ENCODE results near the gene SSTR3. TPM values are rescaled to one million over a fixed set of nuclear protein-coding genes. Genes with fewer than 3 reads are reported as not detected.

The SSTR3 gene
- total RNA-seq, 1 experiment from 2014 or later: not detected

DNA sequence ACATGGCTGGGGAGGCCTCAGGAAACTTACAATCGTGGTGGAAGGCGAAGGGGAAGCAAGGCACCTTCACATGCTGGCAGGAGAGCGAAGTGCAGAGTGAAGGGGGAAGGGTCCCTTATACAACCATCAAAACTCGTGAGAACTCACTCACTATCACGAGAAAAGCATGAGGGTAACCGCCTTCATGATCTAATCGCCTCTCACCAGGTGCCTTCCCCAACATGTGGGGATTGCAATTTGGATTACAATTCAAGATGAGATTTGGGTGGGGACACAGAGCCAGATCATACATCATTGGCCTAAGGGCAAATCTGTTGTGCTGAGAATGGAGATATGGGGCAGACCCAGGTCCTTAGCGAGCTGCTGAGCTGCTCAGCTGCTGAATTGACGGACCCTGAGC, 37.3 kb downstream of the SSTR3 start:
- POLR2A ChIA-PET (ENCODE audit: low non-redundant PET): no interaction called here
- no peak for DNase-seq (ENCODE audit: low spot score)

DNA sequence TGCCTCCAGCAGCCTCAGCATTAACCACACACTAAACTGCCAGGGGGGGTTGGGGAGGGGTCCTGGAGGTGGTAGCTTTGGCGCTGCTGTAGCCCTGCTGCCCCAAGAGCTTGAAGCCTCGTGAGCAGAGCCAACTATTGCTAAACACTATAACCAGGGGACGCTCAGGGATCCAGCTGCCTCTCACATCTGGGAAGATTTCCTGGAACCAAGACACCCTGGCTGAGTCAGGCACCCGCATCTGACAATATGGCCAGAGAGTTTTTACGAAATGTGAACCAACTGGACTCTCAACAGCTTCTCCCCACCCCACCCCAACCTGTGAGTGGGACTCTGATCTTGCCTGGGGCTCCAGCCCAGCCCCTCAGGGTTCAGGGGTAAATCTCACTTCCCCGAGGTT, 38.6 kb downstream of the SSTR3 start:
- no peak for DNase-seq (ENCODE audit: low spot score)
- BruUV-seq (replicated peaks): no TSS peak
- Histone ChIP-seq H3K36me3 (ENCODE audit: insufficient read depth, low read length, poor library complexity, severe bottlenecking) (no peaks in the 10 kb centered on the region), H3K27ac (ENCODE audit: low read depth, low read length, poor library complexity, severe bottlenecking) (no peak overlapping the region), H3K4me1 (ENCODE audit: insufficient read depth, low read length, poor library complexity, severe bottlenecking) (no peaks in the 10 kb centered on the region), H3K27me3 (replicated peaks; ENCODE audit: insufficient read depth, low read depth, low read length, poor library complexity) (no peaks in the 10 kb centered on the region), H3K4me3 (ENCODE audit: low read depth, low read length, poor library complexity, severe bottlenecking) (no peak overlapping the region), H3K9me3 (ENCODE audit: low read depth, low read length, poor library complexity, severe bottlenecking) (no peaks in the 10 kb centered on the region)
- intact Hi-C loops (cut with micrococcal nuclease; ENCODE audit: unreplicated experiment): no loop called here
- CTCF ChIA-PET: no interaction called here
- TF ChIP-seq, protein P1, sequence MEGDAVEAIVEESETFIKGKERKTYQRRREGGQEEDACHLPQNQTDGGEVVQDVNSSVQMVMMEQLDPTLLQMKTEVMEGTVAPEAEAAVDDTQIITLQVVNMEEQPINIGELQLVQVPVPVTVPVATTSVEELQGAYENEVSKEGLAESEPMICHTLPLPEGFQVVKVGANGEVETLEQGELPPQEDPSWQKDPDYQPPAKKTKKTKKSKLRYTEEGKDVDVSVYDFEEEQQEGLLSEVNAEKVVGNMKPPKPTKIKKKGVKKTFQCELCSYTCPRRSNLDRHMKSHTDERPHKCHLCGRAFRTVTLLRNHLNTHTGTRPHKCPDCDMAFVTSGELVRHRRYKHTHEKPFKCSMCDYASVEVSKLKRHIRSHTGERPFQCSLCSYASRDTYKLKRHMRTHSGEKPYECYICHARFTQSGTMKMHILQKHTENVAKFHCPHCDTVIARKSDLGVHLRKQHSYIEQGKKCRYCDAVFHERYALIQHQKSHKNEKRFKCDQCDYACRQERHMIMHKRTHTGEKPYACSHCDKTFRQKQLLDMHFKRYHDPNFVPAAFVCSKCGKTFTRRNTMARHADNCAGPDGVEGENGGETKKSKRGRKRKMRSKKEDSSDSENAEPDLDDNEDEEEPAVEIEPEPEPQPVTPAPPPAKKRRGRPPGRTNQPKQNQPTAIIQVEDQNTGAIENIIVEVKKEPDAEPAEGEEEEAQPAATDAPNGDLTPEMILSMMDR (conservative IDR thresholded peaks at IDR 0.05; ENCODE audit: low read depth, low read length): no peak
- no peak for TF ChIP-seq EZH2 (IDR thresholded peaks at IDR 0.05; ENCODE audit: borderline replicate concordance, low read depth, low read length, poor library complexity, severe bottlenecking)
- POLR2A ChIA-PET (ENCODE audit: low non-redundant PET): no interaction called here

More for the DNA sequence above, 37.3 kb downstream of the SSTR3 start:
- intact Hi-C loops (cut with micrococcal nuclease; ENCODE audit: unreplicated experiment): no loop called here
- no peaks in the 10 kb centered on the region for H3K4me1 ChIP-seq (ENCODE audit: insufficient read depth, low read length, poor library complexity, severe bottlenecking)
- no peaks in the 10 kb centered on the region for H3K9me3 ChIP-seq (ENCODE audit: low read depth, low read length, poor library complexity, severe bottlenecking)
- BruUV-seq (replicated peaks): no TSS peak
- CTCF ChIA-PET: interaction anchor here (0.5 kb wide), 1 partner anchor 25 kb away, joined by 3 read pairs; no protein-coding TSS in a partner anchor
- TF ChIP-seq EZH2 (IDR thresholded peaks at IDR 0.05; ENCODE audit: borderline replicate concordance, low read depth, low read length, poor library complexity, severe bottlenecking): no peak
- TF ChIP-seq, protein P1 (conservative IDR thresholded peaks at IDR 0.05; ENCODE audit: low read depth, low read length): no peak
- H3K4me3 ChIP-seq (ENCODE audit: low read depth, low read length, poor library complexity, severe bottlenecking): no peak overlapping the region
- no peak overlapping the region for H3K27ac ChIP-seq (ENCODE audit: low read depth, low read length, poor library complexity, severe bottlenecking)
- H3K36me3 ChIP-seq (ENCODE audit: insufficient read depth, low read length, poor library complexity, severe bottlenecking): no peaks in the 10 kb centered on the region
- H3K27me3 ChIP-seq (replicated peaks; ENCODE audit: insufficient read depth, low read depth, low read length, poor library complexity): no peaks in the 10 kb centered on the region

DNA sequence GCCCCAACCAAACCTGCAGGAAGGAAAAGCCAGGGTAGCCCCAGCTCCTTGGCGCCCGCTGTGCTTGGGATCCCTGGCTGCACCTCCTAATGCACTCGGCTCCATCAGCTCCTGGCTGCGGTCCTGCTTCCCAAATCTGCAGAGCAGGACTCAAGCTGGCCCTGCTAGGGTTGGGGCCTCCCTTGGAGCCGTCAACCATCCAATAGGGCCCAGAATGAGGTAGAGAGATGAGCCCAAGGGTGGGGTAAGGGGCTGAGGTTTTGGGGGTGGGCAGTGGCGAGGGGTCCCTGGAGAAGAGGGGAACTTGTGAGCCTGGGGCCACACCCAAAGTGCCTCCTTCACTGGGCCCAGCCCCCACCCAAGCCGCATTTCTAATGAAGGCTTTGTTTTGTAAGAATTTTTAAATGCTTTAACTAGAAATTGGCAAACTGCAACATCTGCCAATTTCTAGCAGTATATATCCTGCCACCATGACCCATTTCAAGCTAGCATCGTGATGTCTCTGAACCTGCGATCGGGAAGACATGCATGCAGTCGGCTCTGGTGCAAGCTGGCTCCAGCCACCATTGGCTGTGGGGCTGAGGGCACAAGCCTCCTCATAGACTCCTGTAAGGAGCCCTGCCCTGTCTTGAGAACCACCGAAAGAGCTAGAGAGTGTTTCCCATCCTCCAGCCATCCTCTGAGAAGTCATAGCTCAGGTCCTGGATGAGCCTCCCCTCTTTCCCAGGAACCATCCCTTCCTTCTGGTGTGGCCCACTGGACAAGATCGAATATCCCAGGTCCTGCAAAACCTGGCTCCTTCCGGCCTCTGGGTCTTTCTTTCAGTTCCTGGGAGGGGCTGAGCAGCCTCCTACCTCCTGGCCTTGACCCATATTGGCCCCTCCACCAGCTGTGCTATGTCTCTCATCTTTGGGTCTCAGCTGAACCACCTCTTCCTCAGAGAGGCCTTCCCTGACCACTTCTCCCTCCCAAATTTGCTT, 39.7 kb downstream of the SSTR3 start:
- POLR2A ChIA-PET (ENCODE audit: low non-redundant PET): no interaction called here
- Histone ChIP-seq H3K9me3 (ENCODE audit: low read depth, low read length, poor library complexity, severe bottlenecking) (no peaks in the 10 kb centered on the region), H3K27ac (ENCODE audit: low read depth, low read length, poor library complexity, severe bottlenecking) (no peak overlapping the region), H3K4me3 (ENCODE audit: low read depth, low read length, poor library complexity, severe bottlenecking) (no peak overlapping the region), H3K36me3 (ENCODE audit: insufficient read depth, low read length, poor library complexity, severe bottlenecking) (no peaks in the 10 kb centered on the region), H3K4me1 (ENCODE audit: insufficient read depth, low read length, poor library complexity, severe bottlenecking) (no peaks in the 10 kb centered on the region), H3K27me3 (replicated peaks; ENCODE audit: insufficient read depth, low read depth, low read length, poor library complexity) (no peaks in the 10 kb centered on the region)
- TF ChIP-seq, protein P1 (conservative IDR thresholded peaks at IDR 0.05; ENCODE audit: low read depth, low read length): no peak
- no peak for TF ChIP-seq EZH2 (IDR thresholded peaks at IDR 0.05; ENCODE audit: borderline replicate concordance, low read depth, low read length, poor library complexity, severe bottlenecking)
- intact Hi-C loops (cut with micrococcal nuclease; ENCODE audit: unreplicated experiment): no loop called here
- CTCF ChIA-PET: interaction anchor here (0.9 kb wide), 1 partner anchor 9 kb away, joined by 3 read pairs; no protein-coding TSS in a partner anchor
- DNase-seq (ENCODE audit: low spot score): no peak
- no TSS peak for BruUV-seq (replicated peaks)
